HCT116 (cell line): ENCODE measurements around the gene STPG2. TPM values are rescaled to one million over a fixed set of nuclear protein-coding genes. Genes with fewer than 3 reads are reported as not detected.

Experiments
- ATAC-seq: fragments of 200-7000 bp; cut with Tn5 transposase; 2 replicates; pipeline ENCODE4 v1.9.1; 2020; ENCODE audit warnings: mild to moderate bottlenecking, moderate library complexity
- BruUV-seq: library from RNA; stranded (reverse); fragments of 400-500 nt; replicated peaks from 2 replicates; lab custom pipeline; 2021; lab: Mats Ljungman, UMichigan
- CTCF ChIA-PET: fragments of 300-600 bp; sonication (Branson Sonifier 250); formaldehyde crosslinking; loops from one replicate; lab custom pipeline; 2021; ENCODE audit warnings: antibody characterized with exemption; lab: Charles Lee
- POLR2A ChIA-PET: fragments of 300-600, 350-600 bp; sonication (Branson Sonifier 250); formaldehyde crosslinking; loops from one replicate; lab custom pipeline; 2021; ENCODE audit warnings: antibody characterized with exemption; lab: Charles Lee
- RAD21 ChIA-PET, 2 experiments: fragments of 300-600 bp; sonication (Branson Sonifier 250); formaldehyde crosslinking; loops; one replicate each; lab custom pipeline; 2023; ENCODE audit warnings: low total read pairs in 2 of 2; ENCODE audit not compliant: uncharacterized antibody in 2 of 2, unreplicated experiment in 2 of 2, low non-redundant PET in 1 of 2; lab: Charles Lee
- DNase-seq: peaks from one replicate; pipeline ENCODE4 v3.0.0-alpha.2; 2010; ENCODE audit warnings: low read depth, low spot score
- H2AFZ ChIP-seq: fragments of 200-600 bp; shearing (Covaris generic), sonication (generic); 2 replicates; pipeline ENCODE4 v1.6.1; 2017; ENCODE audit warnings: low read depth, mixed run types, mixed read lengths, antibody characterized with exemption, low read length; ENCODE audit not compliant: poor library complexity, severe bottlenecking
- H3K27ac ChIP-seq: 2 replicates; pipeline ENCODE4 v1.5.1; 2012; ENCODE audit warnings: low read depth, low read length
- H3K27me3 ChIP-seq: fragments of 200-600 bp; sonication (generic); 2 replicates; pipeline ENCODE4 v1.6.1; 2016; ENCODE audit warnings: mixed run types, low read length, mixed read lengths; ENCODE audit not compliant: insufficient read depth
- H3K36me3 ChIP-seq, 2 experiments: fragments of 200-500 bp in 1 of 2; fragments of 200-600 bp in 1 of 2; sonication (Bioruptor generic) in 1 of 2; sonication (generic) in 1 of 2; 2 replicates each; pipeline versions ENCODE4 v1.5.1 to v1.6.1; 2014 to 2016; ENCODE audit warnings: low read length in 2 of 2, inconsistent platforms in 1 of 2, mixed read lengths in 1 of 2, mixed run types in 1 of 2; ENCODE audit not compliant: insufficient read depth in 2 of 2, control insufficient read depth in 1 of 2
- H3K4me1 ChIP-seq, 2 experiments: fragments of 200-600 bp in 1 of 2; sonication (generic) in 1 of 2; 2 replicates each; pipeline versions ENCODE4 v1.5.1 to v1.6.1; 2012 to 2017; ENCODE audit warnings: low read length in 2 of 2, inconsistent platforms in 1 of 2, mild to moderate bottlenecking in 1 of 2, mixed read lengths in 1 of 2, mixed run types in 1 of 2, moderate library complexity in 1 of 2; ENCODE audit not compliant: insufficient read depth in 2 of 2, control insufficient read depth in 1 of 2
- H3K4me2 ChIP-seq: fragments of 200-600 bp; sonication (generic); 2 replicates; pipeline ENCODE4 v1.6.1; 2017; ENCODE audit warnings: mixed run types, low read length, mixed read lengths
- H3K4me3 ChIP-seq, 2 experiments: fragments of 200-600 bp in 1 of 2; sonication (generic) in 1 of 2; replicated peaks in 1 of 2; 2 replicates each; pipeline ENCODE4 v1.5.1; 2011 to 2016; ENCODE audit warnings: low read length in 2 of 2, control low read depth in 1 of 2, low read depth in 1 of 2, mild to moderate bottlenecking in 1 of 2, mixed read lengths in 1 of 2, mixed run types in 1 of 2
- H3K79me2 ChIP-seq: fragments of 200-600 bp; sonication (generic); 2 replicates; pipeline ENCODE4 v1.6.1; 2017; ENCODE audit warnings: mild to moderate bottlenecking, mixed run types, low read length, moderate library complexity, mixed read lengths; ENCODE audit not compliant: insufficient read depth
- H3K9ac ChIP-seq: fragments of 200-600 bp; sonication (generic); 2 replicates; pipeline ENCODE4 v1.6.1; 2016; ENCODE audit warnings: low read length, mixed read lengths
- H3K9me2 ChIP-seq: fragments of 200-600 bp; sonication (generic), shearing (Covaris generic); 2 replicates; pipeline ENCODE4 v1.6.1; 2017; ENCODE audit warnings: mixed run types, mild to moderate bottlenecking, moderate library complexity; ENCODE audit not compliant: insufficient read depth
- H3K9me3 ChIP-seq, 2 experiments: fragments of 200-500 bp in 1 of 2; fragments of 200-600 bp in 1 of 2; sonication (Bioruptor generic) in 1 of 2; sonication (generic) in 1 of 2; 2 replicates each; pipeline ENCODE4 v1.6.1; 2014 to 2017; ENCODE audit warnings: low read length in 2 of 2, mixed read lengths in 2 of 2, inconsistent platforms in 1 of 2, low read depth in 1 of 2, mild to moderate bottlenecking in 1 of 2, mixed run types in 1 of 2, moderate library complexity in 1 of 2; ENCODE audit not compliant: control insufficient read depth in 1 of 2, insufficient read depth in 1 of 2
- H4K20me1 ChIP-seq: fragments of 200-600 bp; sonication (generic), shearing (Covaris generic); 2 replicates; pipeline ENCODE4 v1.6.1; 2017; ENCODE audit warnings: mixed run types, mild to moderate bottlenecking, moderate library complexity; ENCODE audit not compliant: insufficient read depth
- EGR1 ChIP-seq: IDR thresholded peaks from 2 replicates; pipeline ENCODE4 v1.6.1; 2012; ENCODE audit warnings: low read depth
- ELF1 ChIP-seq: IDR thresholded peaks from 2 replicates; pipeline ENCODE4 v1.6.1; 2012; ENCODE audit warnings: low read depth, borderline replicate concordance
- JUND ChIP-seq: IDR thresholded peaks from 2 replicates; pipeline ENCODE4 v1.6.1; 2012
- POLR2A ChIP-seq: IDR thresholded peaks from 2 replicates; pipeline ENCODE4 v1.7.0; 2011; ENCODE audit warnings: borderline replicate concordance; ENCODE audit not compliant: insufficient read depth, insufficient read length; ENCODE audit errors: extremely low read depth
- RAD21 ChIP-seq: IDR thresholded peaks from 2 replicates; pipeline ENCODE4 v1.6.1; 2012; ENCODE audit warnings: low read depth, mild to moderate bottlenecking
- YY1 ChIP-seq: IDR thresholded peaks from 2 replicates; pipeline ENCODE4 v1.6.1; 2011; ENCODE audit warnings: low read length, low read depth, moderate library complexity, mild to moderate bottlenecking; ENCODE audit not compliant: insufficient replicate concordance; ENCODE audit errors: extremely low read depth
- ZBTB33 ChIP-seq: IDR thresholded peaks from 2 replicates; pipeline ENCODE4 v1.6.1; 2011; ENCODE audit warnings: mild to moderate bottlenecking, low read length, moderate library complexity; ENCODE audit not compliant: insufficient replicate concordance; ENCODE audit errors: extremely low read depth
- ZFX ChIP-seq: fragments of 450-650 bp; IDR thresholded peaks from 2 replicates; pipeline ENCODE4 v1.6.1; 2017
- ZNF274 ChIP-seq: fragments of 200-500 bp; sonication (Bioruptor generic); IDR thresholded peaks from 2 replicates; pipeline ENCODE4 v1.6.1; 2014; ENCODE audit warnings: mild to moderate bottlenecking, low read depth, low read length, inconsistent platforms
- intact Hi-C: fragments of 100-400 bp; cut with micrococcal nuclease; formaldehyde crosslinking; loops from 2 replicates; pipeline ENCODE4 v1.10.0; 2022
- total RNA-seq: library from RNA; stranded (reverse); gene quantifications from one replicate; pipeline ENCODE4 v1.2.1, GENCODE V29; 2021; ENCODE audit not compliant: unreplicated experiment

Gene STPG2
- total RNA-seq, 1 experiment from 2014 or later, result not detected

DNA sequence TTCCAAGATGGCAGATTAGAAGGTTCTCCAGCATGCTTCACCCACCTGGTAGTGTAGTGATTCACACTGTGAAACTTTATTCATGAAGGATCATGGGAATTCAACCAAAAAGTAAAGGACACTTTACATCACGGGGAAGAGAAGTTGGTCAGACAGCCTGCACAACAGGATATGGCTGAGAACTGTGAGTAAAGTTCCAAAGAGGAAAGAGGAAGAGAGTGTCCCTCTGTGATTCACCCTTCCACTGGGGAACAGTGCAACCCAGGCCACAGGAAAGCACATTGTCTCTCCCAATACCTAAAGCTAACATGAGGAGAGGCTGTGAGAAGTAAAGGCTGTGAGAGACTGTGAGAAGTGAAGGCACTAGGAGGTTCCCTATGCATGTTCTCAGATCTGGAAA is 137.2 kb downstream of the STPG2 start (continued):
- TF ChIP-seq ELF1 (no peak), RAD21 (no peak), POLR2A (no peak), ZBTB33 (no peak), YY1 (no peak), JUND (no peak), EGR1 (no peak)
- TF ChIP-seq, all 23 proteins: peak for 0

- POLR2A ChIA-PET, result no interaction called here
- Histone ChIP-seq H3K27ac (no peak overlapping the region), H3K4me1 (no peaks in the 10 kb centered on the region), H3K36me3 (no peaks in the 10 kb centered on the region), H3K4me3 (no peak overlapping the region), H3K9ac (no peak overlapping the region), H3K4me2 (no peak overlapping the region), H3K27me3 (no peaks in the 10 kb centered on the region), H4K20me1 (no peaks in the 10 kb centered on the region), H3K9me2 (no peaks in the 10 kb centered on the region), H3K9me3 (no peaks in the 10 kb centered on the region), H2AFZ (no peak overlapping the region), H3K79me2 (no peaks in the 10 kb centered on the region)
- no TSS peak for BruUV-seq
- no peak for ATAC-seq
- TF ChIP-seq JUND (no peak), ZFX (no peak), ZNF274 (no peak)
- CTCF ChIA-PET, result interaction anchor here (1.5 kb wide), 1 partner anchor 14 kb away, joined by 5 read pairs; no protein-coding TSS in a partner anchor
- no peak for DNase-seq
- intact Hi-C loops, result no loop called here
- RAD21 ChIA-PET, result no interaction called here
Observed at GRCh38 chr4:98000940-98001339, 142.3 kb downstream of the STPG2 start.
